Chondrocyte (in vitro differentiated cells): ENCODE data around the gene MRPL34. TPM values are rescaled to one million over a fixed set of nuclear protein-coding genes. Genes with fewer than 3 reads are reported as not detected.
A peak's percentile ranks its signal among the peaks of the same experiment; 100 is the strongest.

Source experiments
- DNase-seq: peaks from one replicate; pipeline ENCODE4 v3.0.0; 2021; ENCODE audit warnings: mixed read lengths, low spot score
- H3K27ac Mint-ChIP-seq: one replicate; pipeline ENCODE4 v1.8.0; 2021; ENCODE audit warnings: mild to moderate bottlenecking, moderate library complexity, mixed read lengths; ENCODE audit not compliant: unreplicated experiment
- H3K27me3 Mint-ChIP-seq: 2 replicates; pipeline ENCODE4 v1.8.0; 2021; ENCODE audit warnings: low read depth, mixed read lengths
- H3K36me3 Mint-ChIP-seq: 2 replicates; pipeline ENCODE4 v1.8.0; 2021; ENCODE audit warnings: low read depth, mixed read lengths
- H3K4me1 Mint-ChIP-seq: 2 replicates; pipeline ENCODE4 v1.8.0; 2021; ENCODE audit warnings: low read depth, mild to moderate bottlenecking, mixed read lengths
- H3K4me3 Mint-ChIP-seq: one replicate; pipeline ENCODE4 v1.8.0; 2021; ENCODE audit warnings: mild to moderate bottlenecking, moderate library complexity, mixed read lengths; ENCODE audit not compliant: unreplicated experiment
- H3K9me3 Mint-ChIP-seq: 2 replicates; pipeline ENCODE4 v1.8.0; 2021; ENCODE audit warnings: low read depth, mixed read lengths
- CTCF ChIP-seq: fragments of 200-600 bp; sonication (generic); IDR thresholded peaks from 2 replicates; pipeline ENCODE4 v1.5.0; 2021; ENCODE audit warnings: antibody characterized with exemption, mild to moderate bottlenecking, moderate library complexity
- long read RNA-seq: library from polyadenylated mRNA; stranded (forward); transcript quantifications from one replicate; pipeline ENCODE4 v2.0.0, GENCODE V29; 2021
- total RNA-seq: library from RNA; stranded (reverse); gene quantifications from 3 replicates; pipeline ENCODE4 v1.2.1, GENCODE V29; 2021

Gene MRPL34
- 56.6 to 68.7 TPM (median 61.7 TPM) in 3 replicates for total RNA-seq
- long read RNA-seq, transcript MRPL34-203 (3 exons, 863 nt), result minor isoform, 6 of 57 reads
- long read RNA-seq, transcript MRPL34-201 (2 exons, 968 nt), result major isoform, 43 of 57 reads
- long read RNA-seq, partial matches to known transcripts, result 0 of 57 reads
- long read RNA-seq, other reads (novel, unspliced or antisense), result 8 of 57 reads

GRCh38 chr19:17305517-17306284 is at the start of gene MRPL34:
TSS of gene MRPL34 (plus strand) at chr19:17305872. CDS start at chr19:17305893, 21 bp downstream.
- TF ChIP-seq CTCF, result peak; percentile 87
- H3K4me3 Mint-ChIP-seq, result peak within 1 kb of the TSS; percentile 84
- H3K36me3 Mint-ChIP-seq, result no peaks in the 10 kb centered on the region
- no peaks in the 10 kb centered on the region for H3K27me3 Mint-ChIP-seq
- DNase-seq, result no peak
- H3K9me3 Mint-ChIP-seq, result no peaks in the 10 kb centered on the region
- peak within 1 kb of the TSS; percentile 95 for H3K27ac Mint-ChIP-seq
- peaks cover 45% of the 10 kb centered on the region for H3K4me1 Mint-ChIP-seq

- H3K27ac Mint-ChIP-seq, result no peak overlapping the region
- H3K9me3 Mint-ChIP-seq, result no peaks in the 10 kb centered on the region
- H3K4me1 Mint-ChIP-seq, result peaks cover 10% of the 10 kb centered on the region
- no peaks in the 10 kb centered on the region for H3K36me3 Mint-ChIP-seq
- H3K27me3 Mint-ChIP-seq, result peaks cover 2% of the 10 kb centered on the region
- DNase-seq, result no peak
- TF ChIP-seq CTCF, result no peak
- H3K4me3 Mint-ChIP-seq, result no peak overlapping the region
Measured at GRCh38 chr19:17256130-17256529, 49.5 kb upstream of the MRPL34 start.

DNA sequence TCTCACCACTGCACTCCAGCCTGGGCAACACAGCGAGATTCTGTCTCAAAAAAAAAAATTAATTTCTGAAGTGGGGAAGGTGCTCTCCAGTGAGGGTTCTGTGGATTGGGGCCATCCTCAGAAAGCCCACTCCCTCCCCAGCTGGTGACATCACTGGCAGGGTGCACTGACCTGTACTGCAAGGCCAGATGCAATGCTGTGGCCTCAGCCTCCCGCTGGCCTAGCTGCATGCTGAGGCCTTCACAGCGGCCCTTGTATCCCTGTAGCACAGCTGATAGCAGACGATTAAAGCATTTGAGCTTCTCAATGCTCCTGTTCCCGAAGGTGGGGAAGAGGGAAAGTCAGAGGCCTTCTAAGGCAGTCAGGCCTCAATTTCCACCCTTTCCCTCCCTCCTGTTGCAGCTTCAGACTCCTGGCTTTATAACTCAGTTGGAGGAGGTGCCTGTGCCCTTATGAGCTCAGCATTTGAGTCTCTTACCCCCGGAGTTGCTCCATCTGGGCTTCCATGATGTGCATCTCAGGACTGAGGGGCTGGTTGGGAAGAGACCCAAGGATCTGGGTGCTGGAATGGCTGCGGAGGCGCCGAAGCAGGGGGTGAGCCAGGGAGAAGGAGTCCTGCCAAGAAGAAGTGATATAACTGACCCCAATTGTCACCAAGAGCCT is 46.4 kb upstream of the MRPL34 start:
- no peak for DNase-seq
- Mint-ChIP-seq H3K9me3 (no peaks in the 10 kb centered on the region), H3K4me1 (peaks cover 10% of the 10 kb centered on the region), H3K36me3 (no peaks in the 10 kb centered on the region), H3K27me3 (peaks cover 2% of the 10 kb centered on the region), H3K27ac (no peak overlapping the region), H3K4me3 (no peak overlapping the region)
- TF ChIP-seq CTCF, result no peak

GRCh38 chr19:17259934-17260333 is 45.7 kb upstream of the MRPL34 start:
- no peak for DNase-seq
- Mint-ChIP-seq H3K36me3 (no peaks in the 10 kb centered on the region), H3K4me3 (no peak overlapping the region), H3K4me1 (peaks cover 8% of the 10 kb centered on the region), H3K9me3 (no peaks in the 10 kb centered on the region), H3K27ac (no peak overlapping the region), H3K27me3 (peaks cover 2% of the 10 kb centered on the region)
- no peak for TF ChIP-seq CTCF

DNA sequence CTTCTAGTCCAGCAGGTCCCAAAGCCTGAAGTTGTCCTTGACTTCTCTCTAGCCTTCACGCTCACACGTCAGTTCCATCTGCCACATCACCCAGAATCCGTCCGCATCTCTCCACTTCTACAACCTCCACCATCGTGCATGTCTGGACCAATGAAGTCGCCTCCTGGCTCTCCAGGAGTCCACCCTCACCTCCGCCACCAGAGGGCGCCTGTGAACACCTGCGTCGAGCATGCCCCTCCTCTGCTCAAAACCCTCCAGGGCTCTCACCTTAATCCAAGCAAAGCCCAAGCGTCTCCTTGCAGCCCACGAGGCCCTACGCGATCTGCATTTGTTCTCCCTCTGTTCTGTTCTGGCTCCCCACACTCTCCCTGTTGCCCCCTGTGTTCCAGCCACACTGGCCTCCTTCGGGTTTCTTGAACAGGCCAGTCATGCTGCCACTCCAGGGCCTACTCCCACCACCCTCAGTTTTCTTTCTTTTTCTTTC is 44.8 kb upstream of the MRPL34 start:
- no peak overlapping the region for H3K4me3 Mint-ChIP-seq
- no peaks in the 10 kb centered on the region for H3K9me3 Mint-ChIP-seq
- H3K36me3 Mint-ChIP-seq, result no peaks in the 10 kb centered on the region
- peak; percentile 96 for TF ChIP-seq CTCF
- H3K27ac Mint-ChIP-seq, result no peak overlapping the region
- no peak for DNase-seq
- peaks cover 3% of the 10 kb centered on the region for H3K4me1 Mint-ChIP-seq
- H3K27me3 Mint-ChIP-seq, result peaks cover 2% of the 10 kb centered on the region
